HG03342 (cell line): ENCODE measurements around the gene CD6.

Source experiments
- ATAC-seq: cut with Tn5 transposase; IDR thresholded peaks from one replicate; pipeline ENCODE4 v1.9.1; 2021; ENCODE audit warnings: mild to moderate bottlenecking, moderate library complexity; ENCODE audit not compliant: unreplicated experiment

CD6 gene

DNA sequence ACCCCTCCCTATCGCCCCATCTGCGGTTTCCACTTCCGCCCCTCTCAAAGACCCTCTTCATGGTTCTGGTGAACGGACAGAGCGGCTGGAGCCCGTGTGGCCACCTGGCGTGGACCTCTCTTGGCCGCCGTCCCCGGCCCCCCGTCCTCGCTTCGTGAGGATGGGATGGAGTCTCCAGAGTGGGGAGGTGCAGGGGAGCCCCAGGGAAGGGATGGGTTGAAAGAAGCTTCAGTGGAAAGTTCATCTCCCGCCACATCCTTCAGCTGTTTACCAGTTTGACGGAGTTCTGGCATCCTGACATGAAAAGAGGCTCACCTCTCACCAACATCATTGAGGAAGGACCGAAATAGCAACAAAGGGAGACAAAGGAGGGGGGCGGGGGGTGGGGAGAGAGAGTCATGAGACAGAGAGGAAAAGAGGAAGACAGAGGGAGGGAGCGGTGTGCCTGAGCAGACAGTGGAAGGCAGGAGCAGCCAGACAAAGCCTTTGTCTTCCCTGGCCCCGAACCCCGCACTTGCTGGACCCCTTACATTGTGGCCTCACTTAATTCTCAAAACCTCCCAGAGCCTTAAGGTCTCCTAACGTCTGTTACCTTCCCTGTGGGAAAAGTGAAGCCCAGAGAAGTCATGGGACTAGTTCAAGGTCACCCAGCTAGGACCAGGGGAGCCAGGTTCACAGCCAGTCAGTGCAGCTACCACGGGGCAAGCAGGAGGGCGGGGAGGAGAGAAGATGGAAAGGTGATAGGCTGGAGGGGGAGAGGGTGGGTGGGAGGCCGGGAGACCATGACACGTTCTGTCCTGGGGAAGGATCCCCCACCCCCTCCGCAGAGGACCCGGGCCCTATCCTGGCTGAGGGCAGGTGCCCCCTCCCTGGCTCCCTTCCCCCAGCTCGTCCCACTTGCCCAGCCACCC, 54.9 kb downstream of the CD6 start:
- ATAC-seq, result no peak

DNA sequence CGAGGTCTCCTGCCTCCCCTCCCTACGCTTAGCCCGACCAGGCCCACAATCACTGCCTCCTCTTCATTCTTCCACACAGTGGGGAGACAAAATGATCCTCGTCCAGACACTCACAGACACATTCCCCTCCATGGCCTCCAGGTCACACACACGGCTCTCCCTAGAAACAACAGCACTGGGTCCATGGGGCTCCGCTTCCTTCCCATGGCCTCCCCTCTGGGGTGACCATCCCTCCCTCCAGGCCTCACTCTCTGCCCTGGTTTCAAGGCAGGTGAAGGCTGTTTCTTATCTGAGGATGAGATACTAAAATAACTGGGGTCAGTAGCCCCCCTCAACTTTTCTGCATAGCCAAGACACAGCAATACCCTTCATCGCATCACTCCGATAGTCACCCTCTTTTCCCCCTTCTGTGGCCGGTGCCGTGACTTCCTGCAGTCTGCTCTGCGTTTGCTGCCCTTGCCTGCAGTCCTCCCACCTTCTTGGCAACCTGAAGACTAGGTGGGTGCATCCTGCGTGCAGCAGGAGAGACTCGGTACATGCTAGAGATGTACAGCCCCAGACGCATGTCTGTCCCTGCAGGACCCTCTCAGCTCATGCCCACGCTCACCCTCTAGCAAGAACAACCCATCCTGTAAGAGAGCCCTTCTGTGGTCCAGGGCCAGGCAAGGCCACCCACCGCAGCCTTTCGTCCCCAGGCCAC, 55.8 kb downstream of the CD6 start:
- ATAC-seq, result no peak

DNA sequence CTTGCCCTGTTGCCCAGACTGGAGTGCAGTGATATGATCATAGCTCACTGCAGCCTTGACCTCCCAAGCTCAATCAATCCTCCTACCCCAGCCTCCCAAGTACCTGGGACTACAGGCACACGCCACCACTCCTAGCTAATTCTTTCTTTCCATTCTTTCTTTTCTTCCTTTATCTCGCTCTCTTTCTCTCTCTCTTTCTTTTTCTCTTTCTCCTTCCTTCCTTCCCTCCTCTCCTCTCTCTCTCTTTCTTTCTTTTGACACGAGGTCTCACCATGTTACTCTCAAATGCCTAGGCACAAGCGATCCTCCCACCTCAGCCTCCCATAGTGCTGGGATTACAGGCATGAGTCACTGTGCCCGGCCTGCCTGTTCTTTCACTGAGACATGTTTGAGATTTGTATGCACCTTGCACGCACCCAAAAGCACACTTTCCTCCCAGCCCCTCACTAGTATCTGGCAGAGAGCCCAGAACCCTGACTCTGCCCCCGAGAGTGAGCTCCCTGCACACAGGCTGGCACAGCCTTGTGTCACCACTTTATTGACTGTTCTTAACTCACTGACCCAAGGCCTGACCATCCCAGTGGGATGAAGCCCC, 56.8 kb downstream of the CD6 start:
- peak; percentile 80 for ATAC-seq

DNA sequence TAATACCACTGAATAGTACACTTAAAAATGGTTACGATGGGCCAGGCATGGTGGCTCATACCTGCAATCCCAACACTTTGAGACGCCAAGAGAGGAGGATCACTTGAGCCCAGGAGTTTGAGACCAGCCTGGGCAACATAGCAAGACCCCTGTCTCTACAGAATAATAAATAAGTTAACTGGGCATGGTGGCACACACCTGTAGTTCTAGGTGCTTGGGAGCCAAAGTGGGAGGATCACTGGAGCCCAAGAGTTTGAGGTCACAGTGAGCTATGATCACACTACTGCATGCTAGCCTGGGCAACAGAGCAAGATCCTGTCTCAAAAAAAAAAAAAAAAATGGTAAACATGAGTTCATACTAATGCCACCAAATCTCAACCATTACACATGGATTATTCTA, 61.3 kb downstream of the CD6 start:
- ATAC-seq, result no peak

DNA sequence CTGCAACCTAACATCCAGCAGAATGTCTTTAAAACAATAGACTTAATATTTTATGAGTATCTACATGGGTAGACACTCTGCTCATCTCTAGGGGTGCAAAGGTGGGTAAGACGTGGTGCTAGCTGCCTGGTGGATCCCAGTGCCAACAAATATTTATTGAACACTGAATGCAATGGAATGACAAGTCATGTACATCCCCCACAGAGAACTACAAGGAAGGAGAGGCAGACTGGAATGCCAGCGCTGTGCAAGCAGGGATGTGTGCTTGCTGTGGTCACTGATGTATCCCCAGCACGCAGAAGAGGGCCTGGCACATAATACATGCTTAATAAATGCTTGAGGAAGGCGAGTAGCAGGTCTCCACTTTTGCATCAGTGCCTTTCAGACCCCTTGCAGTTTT, 61.9 kb downstream of the CD6 start:
- no peak for ATAC-seq

DNA sequence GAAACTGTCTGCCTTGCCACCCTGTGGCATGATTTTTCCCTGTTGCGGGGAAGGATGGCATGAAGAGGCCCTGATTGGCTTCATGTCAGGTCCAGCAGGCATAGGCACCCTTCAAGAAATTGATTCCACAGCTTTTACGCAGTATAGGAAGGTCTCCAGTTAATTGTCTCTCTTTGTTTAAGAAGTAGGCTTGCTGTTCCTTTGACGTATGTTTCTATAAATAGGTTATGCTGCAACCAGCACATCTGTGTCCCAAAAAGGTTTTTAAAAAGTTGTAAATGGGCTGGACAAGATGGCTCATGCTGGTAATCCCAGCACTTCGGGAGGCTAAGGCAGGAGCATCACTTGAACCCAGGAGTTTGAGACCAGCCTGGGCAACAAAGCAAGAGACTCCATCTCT, 62.6 kb downstream of the CD6 start:
- ATAC-seq, result no peak

DNA sequence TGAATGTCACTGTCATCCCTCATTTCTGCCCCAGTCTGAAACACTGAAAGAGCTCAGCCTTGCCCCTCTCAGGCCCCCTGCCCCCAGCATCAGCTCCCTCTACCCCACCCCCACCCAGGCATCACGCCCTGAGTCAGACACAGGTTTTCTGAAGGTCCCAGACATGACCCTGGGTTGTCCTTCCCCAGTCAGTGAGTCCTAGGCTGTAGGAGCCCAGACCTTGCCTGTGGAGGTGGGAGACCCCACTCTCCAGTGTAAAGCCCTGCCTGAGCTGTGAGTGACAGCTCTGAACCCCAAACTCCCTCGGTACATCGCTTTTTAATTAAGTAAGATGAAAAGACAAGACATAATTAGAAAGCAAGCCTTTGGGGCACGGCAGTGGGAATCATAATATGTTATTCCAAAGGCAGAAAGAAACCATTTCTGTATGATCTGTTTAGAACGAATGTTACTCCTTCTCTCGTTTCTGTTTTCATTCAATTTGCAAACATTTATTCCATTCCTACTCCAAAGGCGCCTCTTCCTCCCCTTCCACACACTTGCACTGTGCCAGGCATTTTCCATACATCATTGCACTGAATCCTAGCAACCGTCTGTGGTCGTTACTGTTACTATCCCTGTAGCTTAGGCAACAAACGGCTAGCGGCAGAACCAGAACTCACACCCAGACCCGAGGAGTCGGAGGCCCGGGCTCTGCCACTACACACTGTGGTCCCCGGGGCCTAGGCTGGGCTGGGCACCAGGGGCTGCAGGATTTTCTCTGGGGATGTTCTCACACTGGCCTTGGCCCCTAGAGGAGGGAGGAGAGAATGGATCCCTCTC, 63.4 kb downstream of the CD6 start:
- ATAC-seq, result no peak

DNA sequence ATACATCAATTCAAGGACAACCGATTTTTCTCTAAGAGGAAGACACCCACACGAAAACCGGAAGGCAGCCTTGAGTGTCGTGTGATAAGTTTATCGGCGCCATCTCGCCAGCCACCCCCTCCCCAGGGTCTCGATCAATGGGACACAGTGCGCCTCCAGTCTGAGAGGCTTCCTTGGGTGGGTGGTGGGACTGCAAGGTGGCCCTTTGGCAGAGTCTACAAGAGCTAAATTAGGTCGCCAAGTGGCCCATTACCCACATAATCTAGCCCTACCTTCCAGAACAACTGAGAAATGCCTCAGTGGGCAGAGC, 64.0 kb downstream of the CD6 start:
- no peak for ATAC-seq

DNA sequence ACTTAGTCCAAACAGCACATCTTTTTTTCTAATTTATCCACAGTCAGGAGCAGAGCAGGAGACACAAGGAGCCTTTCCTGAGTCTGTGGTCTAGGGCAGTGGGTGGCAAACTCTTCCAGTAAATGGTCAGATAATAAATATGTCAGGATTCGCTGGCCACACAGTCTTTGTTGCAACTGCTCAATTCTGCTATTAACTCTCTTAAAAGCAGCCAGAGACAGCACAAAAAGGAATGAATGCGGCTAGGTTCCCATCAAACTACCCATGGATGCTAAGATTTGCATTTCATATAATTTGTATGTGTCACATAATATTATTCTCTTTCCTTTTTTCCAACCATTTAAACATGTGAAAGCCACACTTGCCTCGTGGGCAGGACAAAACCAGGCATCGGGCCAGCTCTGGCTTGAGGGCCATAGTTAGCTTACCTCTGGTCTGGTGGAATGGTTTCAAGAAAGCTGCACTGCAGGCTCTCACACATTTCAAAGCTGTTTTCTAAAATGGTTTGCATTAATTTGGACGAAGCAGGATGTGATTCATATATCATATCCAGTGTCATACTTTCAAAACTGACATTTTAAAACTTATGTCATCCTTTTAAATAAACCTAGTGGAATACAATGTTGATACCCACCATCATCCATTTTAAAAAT, 66.1 kb downstream of the CD6 start:
- ATAC-seq, result no peak

DNA sequence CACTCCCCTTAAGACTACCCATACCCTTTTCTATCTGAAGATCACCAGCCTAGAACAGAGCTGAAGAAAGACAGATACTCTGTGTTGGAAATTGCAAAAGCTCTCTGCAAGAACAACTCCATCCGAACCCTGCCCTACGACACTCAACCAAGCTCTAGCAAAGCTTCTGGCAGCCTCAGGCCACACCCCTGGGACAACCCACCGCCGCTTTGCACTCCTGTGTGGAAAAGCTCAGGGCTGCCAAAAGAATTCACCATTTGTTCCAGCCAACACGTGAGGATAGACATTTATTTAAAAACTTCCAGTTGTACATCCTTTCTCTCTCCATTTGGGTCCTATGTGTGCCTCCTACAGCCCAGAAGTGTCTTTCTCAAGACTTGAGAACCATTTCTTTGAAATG, 68.4 kb downstream of the CD6 start:
- ATAC-seq, result no peak

DNA sequence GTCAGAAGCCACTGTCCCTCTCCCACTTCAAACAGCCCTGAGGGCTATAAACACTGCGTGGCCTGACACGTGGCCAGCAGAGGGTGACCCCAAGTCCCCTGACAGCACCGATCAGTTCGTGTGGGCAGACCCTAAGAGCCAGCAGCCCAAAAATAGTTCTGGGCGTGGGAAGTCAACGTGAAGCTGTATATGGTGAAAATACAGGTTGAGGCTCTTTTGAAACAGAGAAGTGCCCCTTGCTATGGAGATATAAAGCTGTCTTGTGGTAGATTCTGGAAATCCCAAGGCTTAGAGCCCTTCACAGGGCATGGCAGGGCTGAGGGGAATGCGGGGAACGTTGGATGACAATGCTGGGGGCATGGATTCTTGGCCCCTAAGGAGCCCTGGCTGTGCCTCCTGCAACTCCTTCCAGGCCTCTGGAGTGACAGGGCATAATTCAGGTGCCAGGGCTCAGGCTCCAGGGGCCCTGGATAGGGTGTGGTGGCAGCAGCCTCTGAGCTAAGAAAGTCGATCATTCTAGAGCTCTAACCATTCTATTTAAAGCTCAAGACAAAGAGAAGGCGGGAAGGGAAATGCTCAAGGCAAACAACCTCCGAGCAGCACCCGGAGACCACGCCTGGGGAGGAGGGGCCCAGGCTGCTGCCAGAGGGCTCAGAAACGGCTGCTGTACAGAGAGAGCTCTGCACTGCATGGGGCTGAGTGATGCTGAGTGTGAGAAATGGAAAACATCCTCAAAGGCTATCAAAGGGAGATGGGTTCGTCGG, 70.5 kb downstream of the CD6 start:
- peak; percentile 90 for ATAC-seq

DNA sequence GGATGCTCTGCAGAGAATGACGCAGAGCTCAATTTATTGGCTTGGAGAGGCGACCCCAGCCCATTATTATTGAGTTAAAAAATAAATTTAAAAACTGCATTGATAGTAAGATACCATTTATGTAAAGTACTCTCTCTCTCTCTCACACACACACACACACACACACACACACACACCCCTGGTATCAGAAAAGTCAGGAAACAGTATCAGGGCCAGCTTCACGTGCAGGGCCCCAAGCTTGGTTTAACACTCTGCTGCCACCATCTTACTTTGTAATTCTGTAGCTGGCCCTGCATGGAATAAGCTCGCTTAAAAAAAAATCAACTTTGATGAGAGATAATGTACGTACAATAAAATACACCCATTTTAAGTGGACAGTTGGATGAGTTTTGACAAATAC, 71.1 kb downstream of the CD6 start:
- ATAC-seq, result no peak

DNA sequence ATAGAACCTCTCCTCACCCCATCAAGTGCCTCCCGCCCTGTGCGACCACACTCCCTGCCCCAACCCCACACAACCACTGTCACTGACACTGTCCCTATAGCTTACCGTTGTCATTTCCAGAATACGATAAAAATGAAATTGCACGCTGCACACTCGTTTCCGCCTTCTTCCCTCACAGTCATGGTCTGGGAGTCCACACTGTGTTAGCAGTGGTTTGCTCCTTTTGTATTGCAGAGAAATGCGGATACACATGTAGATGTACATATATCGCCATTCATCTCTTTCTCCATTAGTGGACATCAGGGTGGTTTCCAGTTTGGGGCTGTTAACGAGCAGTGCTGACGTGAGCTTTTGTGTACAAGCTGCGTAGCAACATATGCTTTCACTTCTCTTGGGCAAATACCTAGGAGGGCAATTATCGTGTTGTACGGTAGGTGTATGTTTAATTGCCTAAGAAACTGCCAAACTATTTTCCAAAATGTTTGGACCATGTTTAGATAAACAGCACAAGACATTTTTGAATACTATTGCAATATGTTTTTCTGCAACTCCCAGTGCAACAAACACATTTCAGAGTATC, 71.6 kb downstream of the CD6 start:
- peak; percentile 52 for ATAC-seq

DNA sequence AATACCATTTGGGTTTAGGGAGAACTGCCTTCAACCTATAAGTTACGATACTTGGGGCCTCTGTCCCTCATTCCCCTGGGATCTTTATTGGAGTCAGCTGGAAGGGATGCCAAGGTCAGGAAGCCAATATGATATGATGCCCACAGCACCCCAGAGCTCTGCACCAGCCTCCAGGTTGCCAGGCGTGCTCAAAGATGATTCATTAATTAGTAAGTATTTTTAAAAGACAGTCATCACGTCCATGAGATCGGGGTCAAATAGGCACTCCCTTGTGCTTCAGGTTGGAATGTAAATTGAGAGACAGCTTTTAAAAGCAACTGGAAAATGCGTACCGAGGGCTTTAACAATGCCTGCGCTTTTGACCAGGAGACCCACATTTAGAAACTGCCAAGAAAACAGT, 73.8 kb downstream of the CD6 start:
- no peak for ATAC-seq

DNA sequence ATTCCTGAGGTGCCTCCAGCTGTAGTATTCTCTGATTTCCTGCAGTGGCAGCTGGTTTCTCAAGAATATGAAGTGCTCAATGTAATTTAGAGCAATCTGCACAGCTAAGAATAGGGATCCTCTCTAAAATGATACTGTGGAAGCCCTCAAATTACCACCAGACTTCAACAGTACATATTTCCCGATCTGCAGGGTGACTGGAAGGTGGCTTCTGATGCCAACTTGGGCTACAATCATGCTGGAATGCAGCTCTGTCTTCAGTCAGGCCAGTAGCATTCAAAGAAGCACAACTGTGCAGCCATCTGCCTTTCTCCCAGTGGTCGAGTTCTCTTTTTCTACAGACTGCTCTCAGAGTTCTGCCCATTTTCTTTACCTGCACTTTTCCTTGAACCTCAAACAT, 75.4 kb downstream of the CD6 start:
- ATAC-seq, result no peak

DNA sequence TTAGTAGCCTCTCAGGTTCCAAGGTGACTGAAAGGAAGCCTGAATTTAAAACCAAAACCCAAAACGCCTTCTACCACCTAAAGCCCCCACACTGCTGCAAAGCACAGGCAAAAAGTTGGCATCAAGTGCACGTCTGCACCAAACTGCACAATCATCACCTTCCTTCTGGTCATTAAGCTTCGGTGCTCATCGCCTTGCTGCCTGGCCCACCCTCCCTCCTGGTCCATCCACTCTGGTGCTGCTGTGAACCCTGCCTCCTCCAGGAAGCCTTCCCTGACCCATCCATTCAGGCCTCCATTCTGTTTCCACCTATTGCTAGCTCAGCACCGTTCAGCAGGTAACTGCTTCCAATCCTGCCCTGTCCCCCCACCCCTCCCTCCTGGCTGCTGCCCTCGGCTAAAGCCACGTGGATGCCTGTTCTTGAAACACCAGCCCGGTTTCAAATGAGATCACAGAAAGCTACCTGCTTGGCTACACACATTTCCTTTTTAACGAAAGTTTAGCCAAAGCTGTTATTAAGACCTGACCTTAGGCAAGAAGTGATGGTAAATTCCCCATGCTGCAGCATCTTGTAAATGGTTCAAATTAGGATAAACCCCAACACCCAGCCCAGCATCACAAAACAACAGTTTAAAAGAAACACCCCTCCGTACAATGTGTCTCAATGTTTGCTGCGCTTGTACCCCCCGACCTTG, 77.0 kb downstream of the CD6 start:
- no peak for ATAC-seq

DNA sequence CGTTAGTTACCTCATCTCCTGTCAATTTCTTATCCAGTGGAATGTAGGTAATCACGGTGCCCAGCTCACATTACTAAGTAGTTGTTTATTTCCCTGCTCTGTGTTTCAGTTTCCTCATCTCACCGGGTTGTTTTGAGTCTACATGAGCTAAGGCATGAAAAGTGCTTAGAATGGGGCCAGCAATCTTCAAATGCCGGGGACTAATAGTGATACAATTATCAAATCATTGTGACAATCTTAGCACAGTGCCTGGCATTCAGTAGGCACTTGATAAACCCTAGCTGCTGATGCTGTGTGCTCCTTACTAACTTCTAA, 77.5 kb downstream of the CD6 start:
- ATAC-seq, result no peak

DNA sequence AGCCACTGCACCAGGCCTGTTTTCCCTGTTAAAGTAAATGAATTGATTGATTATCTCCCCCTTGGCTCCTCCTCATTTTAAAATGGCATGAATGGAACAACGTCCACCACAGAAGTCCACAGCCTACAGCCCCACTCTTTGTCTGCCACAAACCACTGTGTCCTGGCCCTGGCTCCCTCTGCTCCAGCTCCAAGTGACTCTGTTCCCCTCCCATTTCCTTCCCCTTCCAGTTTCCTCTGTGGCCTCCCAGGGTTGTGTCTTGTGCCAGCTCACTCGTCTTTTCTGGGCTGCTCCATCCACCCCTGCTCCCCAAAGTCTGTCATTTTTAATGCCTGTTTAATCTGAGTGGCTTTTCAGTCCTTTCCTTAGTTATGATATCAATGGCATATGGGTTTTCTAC, 78.4 kb downstream of the CD6 start:
- ATAC-seq, result no peak
